NCI-H1694 (cell line): ENCODE data around the gene TMEM165.
"Not testable (repeated sequence)": the region's sequence is repeated elsewhere in the genome, so short reads cannot be mapped to it uniquely, and the experiment has no call there.

Experiments
- DNase-seq: peaks from one replicate; lab custom pipeline; 2025; lab: John Stamatoyannopoulos, UW

The TMEM165 gene, protein sequence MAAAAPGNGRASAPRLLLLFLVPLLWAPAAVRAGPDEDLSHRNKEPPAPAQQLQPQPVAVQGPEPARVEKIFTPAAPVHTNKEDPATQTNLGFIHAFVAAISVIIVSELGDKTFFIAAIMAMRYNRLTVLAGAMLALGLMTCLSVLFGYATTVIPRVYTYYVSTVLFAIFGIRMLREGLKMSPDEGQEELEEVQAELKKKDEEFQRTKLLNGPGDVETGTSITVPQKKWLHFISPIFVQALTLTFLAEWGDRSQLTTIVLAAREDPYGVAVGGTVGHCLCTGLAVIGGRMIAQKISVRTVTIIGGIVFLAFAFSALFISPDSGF

GRCh38 chr4:55395529-55396307 is at the start of gene TMEM165:
Gene TMEM165 (plus strand): TSS chr4:55395957. CDS start chr4:55396190, 233 bp downstream.
- peak; percentile 43 for DNase-seq

- DNase-seq, result peak; percentile 32
These were observed 49.5 kb upstream of the TMEM165 start, which contains the start of gene SRD5A3 for GRCh38 chr4:55345980-55346850. Gene SRD5A3 (plus strand): TSS chr4:55346242. CDS start chr4:55346337, 95 bp downstream.

DNA sequence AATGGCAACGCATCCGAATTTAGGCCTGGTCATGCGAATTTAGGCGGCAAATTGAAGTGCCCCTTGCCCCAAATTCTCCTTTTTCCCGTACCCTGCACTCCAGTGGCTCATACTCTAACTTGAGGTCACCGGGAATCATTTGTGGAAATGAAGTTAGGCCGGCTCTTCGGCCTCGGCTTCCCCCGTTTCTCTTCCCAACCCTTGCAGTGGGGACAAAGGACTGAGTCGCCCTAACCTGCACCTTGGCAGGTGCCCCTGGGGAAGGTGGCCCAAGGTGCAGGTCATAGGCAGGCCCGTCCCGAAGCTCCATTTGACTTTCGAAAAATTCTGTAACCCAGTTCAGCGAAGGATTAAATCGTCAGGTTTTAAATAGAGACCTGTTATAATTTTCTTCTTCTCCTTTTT is 48.9 kb upstream of the TMEM165 start:
- DNase-seq, result no peak

DNA sequence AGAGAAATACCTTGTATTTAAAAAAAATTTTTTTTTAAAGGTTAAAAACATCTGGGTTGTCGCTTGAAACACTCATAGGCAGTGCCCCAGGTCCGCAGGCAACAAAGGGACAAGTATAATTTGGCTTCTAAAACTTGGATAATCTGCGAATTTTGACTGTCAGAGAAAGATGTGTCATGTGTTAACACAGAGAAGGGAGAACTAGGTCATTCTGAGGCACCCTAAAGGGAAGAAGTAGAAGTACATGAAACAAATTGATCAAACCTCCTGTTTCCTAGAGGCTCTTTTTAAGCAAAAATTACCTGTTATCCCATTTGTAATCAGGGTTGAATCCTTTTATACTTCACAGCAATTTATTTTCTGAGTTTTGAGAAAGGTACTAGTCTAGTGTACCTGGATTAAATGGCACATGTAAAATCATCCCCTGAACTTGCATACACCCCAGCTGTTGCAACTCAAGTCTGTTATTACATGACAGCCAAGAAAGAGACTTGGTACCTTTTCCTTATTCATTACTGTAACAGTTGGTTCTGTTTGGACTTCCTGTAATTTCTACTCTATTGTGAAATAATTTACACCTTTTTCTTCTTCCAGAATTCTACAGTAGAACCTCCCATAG is 48.0 kb upstream of the TMEM165 start:
- no peak for DNase-seq

DNA sequence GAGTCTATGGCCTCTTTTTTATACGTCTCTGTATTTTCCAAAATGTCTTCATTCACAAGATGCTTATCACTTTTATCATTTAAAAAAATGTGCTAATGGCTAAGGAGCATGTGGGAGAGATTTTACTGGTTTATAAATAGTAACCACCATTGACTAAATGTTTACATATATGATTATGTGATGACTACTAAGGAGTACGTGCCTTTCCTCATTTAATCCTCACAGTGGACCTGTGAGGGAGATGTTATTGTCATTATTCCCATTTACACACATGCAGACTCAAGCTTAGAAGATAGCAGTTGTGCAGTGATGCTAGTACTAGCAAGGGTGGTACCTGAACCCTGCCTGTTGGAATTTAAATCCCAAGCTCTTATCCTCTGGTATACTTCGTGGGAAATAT is 47.3 kb upstream of the TMEM165 start:
- DNase-seq, result no peak

DNA sequence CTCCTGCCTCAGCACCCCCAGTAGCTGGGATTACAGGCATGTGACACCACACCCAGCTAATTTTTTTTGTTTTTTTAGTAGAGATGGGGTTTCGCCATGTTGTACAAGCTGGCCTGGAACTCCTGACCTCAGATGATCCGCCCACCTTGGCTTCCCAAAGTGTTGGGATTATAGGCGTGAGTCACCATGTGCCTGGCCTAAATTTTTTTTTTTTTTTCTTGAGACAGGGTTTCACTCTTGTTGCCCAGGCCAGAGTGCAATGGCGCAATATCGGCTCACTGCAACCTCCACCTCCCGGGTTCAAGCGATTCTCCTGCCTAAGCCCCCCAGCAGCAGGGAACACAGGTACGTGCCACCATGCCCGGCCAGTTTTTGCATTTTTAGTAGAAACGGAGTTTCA is 44.9 kb upstream of the TMEM165 start:
- DNase-seq, result not testable (repeated sequence)

- no peak for DNase-seq
These were observed 43.9 kb upstream of the TMEM165 start for GRCh38 chr4:55351824-55352223.

DNA sequence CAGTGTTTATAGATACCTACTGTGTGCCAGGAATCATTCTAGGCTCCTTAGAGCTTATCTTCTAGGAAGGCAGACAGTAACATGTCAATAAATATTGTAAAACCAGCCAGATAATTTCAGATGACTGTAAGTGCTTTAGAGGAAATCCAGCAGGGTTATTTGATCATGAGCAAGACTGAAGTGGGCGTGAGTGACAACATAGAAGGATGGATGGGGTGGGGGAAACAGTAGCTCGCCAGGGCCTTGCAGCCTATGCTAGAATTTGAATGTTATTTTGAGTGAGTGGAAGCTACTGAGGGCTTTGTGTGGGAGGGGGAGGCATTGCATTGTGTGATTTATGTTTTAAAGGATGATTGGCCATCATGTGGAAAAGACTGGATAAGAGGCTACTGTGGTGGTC is 43.0 kb upstream of the TMEM165 start:
- no peak for DNase-seq

- not testable (repeated sequence) for DNase-seq
These were observed 42.5 kb upstream of the TMEM165 start for GRCh38 chr4:55353228-55353747.

DNA sequence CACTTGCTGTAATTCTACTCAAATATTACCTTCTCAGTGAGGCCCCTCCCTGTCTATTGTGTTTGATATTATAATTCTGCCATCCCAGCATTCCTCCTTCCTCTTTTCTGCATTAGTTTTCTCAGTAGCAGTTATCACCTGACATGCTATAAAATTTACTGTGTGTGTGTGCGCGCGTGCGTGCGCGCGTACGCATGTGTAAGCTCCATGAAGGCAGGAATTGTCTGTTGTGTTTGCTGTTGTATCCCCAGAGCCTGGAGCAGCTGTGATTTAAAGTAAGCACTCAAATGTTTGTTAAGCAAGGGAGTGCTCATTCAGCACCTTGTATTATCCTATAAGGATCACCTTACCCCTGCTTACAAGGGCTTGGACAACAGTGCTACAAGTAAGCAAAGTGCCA is 41.1 kb upstream of the TMEM165 start:
- no peak for DNase-seq

- DNase-seq, result no peak
These were observed 40.2 kb upstream of the TMEM165 start for GRCh38 chr4:55355555-55355954.

GRCh38 chr4:55356991-55357461 is 38.7 kb upstream of the TMEM165 start:
- no peak for DNase-seq

GRCh38 chr4:55358246-55358645 is 37.5 kb upstream of the TMEM165 start:
- DNase-seq, result no peak

DNA sequence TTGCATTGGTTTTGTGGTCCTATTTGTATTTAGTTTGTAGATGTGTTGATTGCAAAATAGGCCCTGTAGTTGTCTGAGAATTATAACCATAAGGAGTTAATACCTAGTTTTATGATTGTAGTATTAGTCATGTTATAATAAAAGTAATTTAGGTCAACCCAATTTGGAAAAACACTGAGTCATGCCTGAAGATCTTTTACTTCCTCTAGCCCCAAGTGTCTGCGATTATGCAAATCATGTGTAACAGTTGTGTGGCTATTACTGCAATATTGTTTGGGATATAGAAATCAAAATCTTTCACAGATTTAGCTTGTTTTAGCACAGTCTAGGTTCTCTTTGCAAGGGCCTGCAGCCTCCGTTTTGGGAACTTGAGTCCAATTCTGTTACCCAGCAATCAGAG is 37.1 kb upstream of the TMEM165 start:
- no peak for DNase-seq

DNA sequence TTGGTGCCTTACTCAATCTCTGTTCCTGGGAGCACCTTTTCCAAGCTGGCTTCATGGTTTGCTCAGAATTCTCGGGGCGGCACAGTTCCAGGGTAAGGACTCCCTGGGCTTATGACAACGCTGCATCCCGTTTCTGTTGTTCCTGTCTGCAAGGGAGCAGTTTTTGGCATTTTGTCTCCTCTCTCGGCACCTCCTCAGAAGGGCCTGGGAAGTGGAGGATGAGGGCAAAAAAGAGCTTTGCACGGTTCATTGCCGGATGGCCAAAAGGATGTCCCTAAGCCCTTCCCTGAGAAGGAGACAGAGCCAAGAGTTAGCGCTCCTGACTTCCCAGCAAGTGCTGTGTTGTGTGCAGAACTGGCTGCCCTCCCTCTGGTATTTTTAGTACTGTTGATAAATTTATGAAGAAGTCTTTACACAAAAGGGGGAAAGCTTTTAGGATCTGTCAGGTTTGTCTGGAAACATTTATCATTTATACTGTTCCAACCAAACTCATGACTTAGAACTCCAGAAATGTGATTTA is 36.3 kb upstream of the TMEM165 start:
- no peak for DNase-seq

- not testable (repeated sequence) for DNase-seq
These were observed 32.8 kb upstream of the TMEM165 start for GRCh38 chr4:55362938-55363337.

GRCh38 chr4:55363691-55364351 is 31.9 kb upstream of the TMEM165 start:
- no peak for DNase-seq

GRCh38 chr4:55364691-55365344 is 30.9 kb upstream of the TMEM165 start:
- no peak for DNase-seq

DNA sequence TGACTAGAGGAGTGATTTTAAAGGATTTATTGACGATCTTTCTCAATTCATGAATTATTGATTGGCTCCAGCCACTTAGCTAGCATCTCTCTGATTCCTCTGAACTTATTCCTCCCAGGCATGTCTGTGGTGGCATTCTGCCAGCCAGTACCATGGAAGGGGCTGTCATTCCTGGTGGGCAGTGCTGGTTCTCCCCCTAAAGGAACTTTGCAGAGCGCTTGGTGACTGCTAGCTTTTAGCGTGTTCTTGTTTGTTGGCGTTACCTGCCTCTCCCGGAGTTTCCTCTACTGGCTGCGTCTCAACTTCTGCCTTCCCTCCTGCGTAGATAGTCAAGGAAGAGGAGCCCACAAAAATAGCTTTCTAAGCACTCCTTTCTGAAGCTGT is 30.4 kb upstream of the TMEM165 start:
- DNase-seq, result no peak

- no peak for DNase-seq
These were observed 29.1 kb upstream of the TMEM165 start for GRCh38 chr4:55366621-55367020.
